Measurements from ENCODE around the gene ITCH.

DNA sequence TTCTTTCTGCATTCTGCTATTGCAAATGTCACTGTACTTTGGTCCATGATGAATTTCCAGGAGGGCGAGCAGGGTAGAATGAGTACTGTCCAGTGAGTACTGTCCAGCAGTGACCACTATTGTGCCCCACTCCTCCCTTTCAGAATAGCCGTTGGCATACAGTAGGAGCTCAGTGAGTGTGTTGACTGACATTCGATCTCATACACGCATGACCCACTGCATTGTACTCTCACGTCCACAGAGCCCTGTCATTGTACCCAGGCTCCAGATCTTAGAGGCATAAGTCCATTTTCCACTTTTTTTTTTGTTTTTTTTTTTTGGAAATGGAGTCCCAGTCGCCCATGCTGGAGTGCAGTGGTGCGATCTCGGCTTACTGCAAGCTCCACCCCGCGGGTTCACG is 161.4 kb downstream of the ITCH start:
- TF ChIP-seq, protein P1, sequence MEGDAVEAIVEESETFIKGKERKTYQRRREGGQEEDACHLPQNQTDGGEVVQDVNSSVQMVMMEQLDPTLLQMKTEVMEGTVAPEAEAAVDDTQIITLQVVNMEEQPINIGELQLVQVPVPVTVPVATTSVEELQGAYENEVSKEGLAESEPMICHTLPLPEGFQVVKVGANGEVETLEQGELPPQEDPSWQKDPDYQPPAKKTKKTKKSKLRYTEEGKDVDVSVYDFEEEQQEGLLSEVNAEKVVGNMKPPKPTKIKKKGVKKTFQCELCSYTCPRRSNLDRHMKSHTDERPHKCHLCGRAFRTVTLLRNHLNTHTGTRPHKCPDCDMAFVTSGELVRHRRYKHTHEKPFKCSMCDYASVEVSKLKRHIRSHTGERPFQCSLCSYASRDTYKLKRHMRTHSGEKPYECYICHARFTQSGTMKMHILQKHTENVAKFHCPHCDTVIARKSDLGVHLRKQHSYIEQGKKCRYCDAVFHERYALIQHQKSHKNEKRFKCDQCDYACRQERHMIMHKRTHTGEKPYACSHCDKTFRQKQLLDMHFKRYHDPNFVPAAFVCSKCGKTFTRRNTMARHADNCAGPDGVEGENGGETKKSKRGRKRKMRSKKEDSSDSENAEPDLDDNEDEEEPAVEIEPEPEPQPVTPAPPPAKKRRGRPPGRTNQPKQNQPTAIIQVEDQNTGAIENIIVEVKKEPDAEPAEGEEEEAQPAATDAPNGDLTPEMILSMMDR (IDR thresholded peaks at IDR 0.05; ENCODE audit: poor library complexity) = no peak
- no peak for TF ChIP-seq EZH2 (IDR thresholded peaks at IDR 0.05; ENCODE audit: borderline replicate concordance)
- TF ChIP-seq EZH2phosphoT487 (IDR thresholded peaks at IDR 0.05; ENCODE audit: low read depth, severe bottlenecking, unreplicated experiment) = no peak
